Astrocyte (in vitro differentiated cells and primary cell): ENCODE measurements around the gene ZNHIT3. TPM values are rescaled to one million over a fixed set of nuclear protein-coding genes. Genes with fewer than 3 reads are reported as not detected.

Experiments used
- DNase-seq: peaks from one replicate; pipeline ENCODE4 v3.0.0-alpha.2; 2010; ENCODE audit warnings: low read depth
- FAIRE-seq: peaks from 2 replicates; lab custom pipeline; 2011; peaks lifted over from hg19 to GRCh38; lab: Jason Lieb, UNC
- H2AFZ ChIP-seq: 2 replicates; pipeline ENCODE4 v1.6.0; 2012; ENCODE audit warnings: low read depth, low read length, inconsistent platforms
- H3K27ac ChIP-seq: 2 replicates; pipeline ENCODE4 v1.5.1; 2011; ENCODE audit warnings: low read depth, low read length, inconsistent platforms
- H3K27me3 ChIP-seq: 2 replicates; pipeline ENCODE4 v1.6.0; 2011; ENCODE audit warnings: low read length, inconsistent platforms; ENCODE audit not compliant: insufficient read depth
- H3K36me3 ChIP-seq: 2 replicates; pipeline ENCODE4 v1.5.1; 2011; ENCODE audit warnings: low read length, inconsistent platforms; ENCODE audit not compliant: insufficient read depth
- H3K4me1 ChIP-seq: 2 replicates; pipeline ENCODE4 v1.5.1; 2011; ENCODE audit warnings: low read length, inconsistent platforms; ENCODE audit not compliant: insufficient read depth
- H3K4me2 ChIP-seq: 2 replicates; pipeline ENCODE4 v1.6.0; 2012; ENCODE audit warnings: low read length, inconsistent platforms
- H3K4me3 ChIP-seq: 2 replicates; pipeline ENCODE4 v1.5.1; 2011; ENCODE audit warnings: low read depth, mild to moderate bottlenecking, low read length, inconsistent platforms; ENCODE audit not compliant: insufficient read depth
- H3K79me2 ChIP-seq: 2 replicates; pipeline ENCODE4 v1.6.0; 2012; ENCODE audit warnings: mild to moderate bottlenecking, low read length, inconsistent platforms; ENCODE audit not compliant: insufficient read depth
- H3K9ac ChIP-seq: 2 replicates; pipeline ENCODE4 v1.6.0; 2012; ENCODE audit warnings: mild to moderate bottlenecking, low read length, inconsistent platforms
- H3K9me3 ChIP-seq: 2 replicates; pipeline ENCODE4 v1.5.1; 2012; ENCODE audit warnings: low read depth, mild to moderate bottlenecking, low read length, inconsistent platforms; ENCODE audit not compliant: insufficient read depth
- H4K20me1 ChIP-seq: 2 replicates; pipeline ENCODE4 v1.6.0; 2012; ENCODE audit warnings: low read length, inconsistent platforms; ENCODE audit not compliant: insufficient read depth
- H3K27ac Mint-ChIP-seq: one replicate; pipeline ENCODE4 v1.8.0; 2021; ENCODE audit warnings: mild to moderate bottlenecking, mixed read lengths; ENCODE audit not compliant: unreplicated experiment
- H3K27me3 Mint-ChIP-seq: one replicate; pipeline ENCODE4 v1.8.0; 2021; ENCODE audit warnings: low read depth, mixed read lengths; ENCODE audit not compliant: unreplicated experiment
- H3K36me3 Mint-ChIP-seq: one replicate; pipeline ENCODE4 v1.8.0; 2021; ENCODE audit warnings: low read depth, mixed read lengths; ENCODE audit not compliant: unreplicated experiment
- H3K4me1 Mint-ChIP-seq: one replicate; pipeline ENCODE4 v1.8.0; 2021; ENCODE audit warnings: low read depth, mixed read lengths; ENCODE audit not compliant: unreplicated experiment
- H3K4me3 Mint-ChIP-seq: one replicate; pipeline ENCODE4 v1.8.0; 2021; ENCODE audit warnings: mild to moderate bottlenecking, moderate library complexity, mixed read lengths; ENCODE audit not compliant: unreplicated experiment
- H3K9me3 Mint-ChIP-seq: one replicate; pipeline ENCODE4 v1.8.0; 2021; ENCODE audit warnings: mild to moderate bottlenecking, mixed read lengths; ENCODE audit not compliant: unreplicated experiment
- EZH2 ChIP-seq: IDR thresholded peaks from 2 replicates; pipeline ENCODE4 v1.6.1; 2012; ENCODE audit warnings: mild to moderate bottlenecking, low read length, inconsistent platforms; ENCODE audit not compliant: insufficient read depth
- total RNA-seq: library from RNA; stranded (reverse); gene quantifications from 2 replicates; pipeline ENCODE4 v1.2.1, GENCODE V29; 2021
- TF ChIP-seq, protein P1 (sequence below): IDR thresholded peaks from 2 replicates; pipeline ENCODE4 v1.5.1; 2011; ENCODE audit warnings: low read depth, mild to moderate bottlenecking, inconsistent platforms, low read length, moderate library complexity; ENCODE audit not compliant: insufficient read depth

ZNHIT3 gene
- total RNA-seq, 1 donor from 2014 or later, result 29.4 TPM

DNA sequence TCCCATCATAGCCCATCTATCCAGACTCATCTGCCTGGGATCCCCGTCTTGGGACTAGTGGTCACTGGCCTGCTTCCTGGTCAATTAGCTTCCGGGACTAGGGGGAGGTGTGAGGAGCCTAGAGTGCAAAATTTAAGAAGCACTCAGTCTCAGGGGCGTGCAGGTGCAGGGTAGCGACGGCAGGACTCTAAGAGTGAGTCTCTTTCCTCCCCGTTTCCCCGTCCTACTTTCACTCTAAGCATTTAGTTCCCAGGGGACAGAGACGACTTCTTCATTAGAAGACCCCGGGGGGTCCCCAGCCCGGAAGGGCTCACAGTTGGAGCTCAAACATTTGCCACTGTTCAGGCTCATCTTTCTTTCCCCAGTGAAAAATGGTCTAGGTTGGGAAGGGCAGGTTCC, 677 bp upstream of the ZNHIT3 start:
- H3K79me2 ChIP-seq, result peaks cover 38% of the 10 kb centered on the region
- H3K4me3 ChIP-seq, result peak overlapping the region; percentile 66
- H3K9me3 ChIP-seq, result no peaks in the 10 kb centered on the region
- peak overlapping the region; percentile 47 for H3K27ac Mint-ChIP-seq
- H3K4me3 Mint-ChIP-seq, result peak overlapping the region; percentile 98
- no peaks in the 10 kb centered on the region for H3K36me3 ChIP-seq
- peak overlapping the region; percentile 81 for H3K9ac ChIP-seq
- peak overlapping the region; percentile 91 for H2AFZ ChIP-seq
- H3K4me1 Mint-ChIP-seq, result peaks cover 1% of the 10 kb centered on the region
- no peak overlapping the region for H3K27ac ChIP-seq
- no peak for FAIRE-seq
- H3K36me3 Mint-ChIP-seq, result peaks cover 2% of the 10 kb centered on the region
- peaks cover 16% of the 10 kb centered on the region for H4K20me1 ChIP-seq
- peak overlapping the region; percentile 94 for H3K4me2 ChIP-seq
- peaks cover 10% of the 10 kb centered on the region for H3K27me3 ChIP-seq
- peaks cover 21% of the 10 kb centered on the region for H3K4me1 ChIP-seq
- no peak for DNase-seq
- no peak for TF ChIP-seq EZH2
- TF ChIP-seq, protein P1, sequence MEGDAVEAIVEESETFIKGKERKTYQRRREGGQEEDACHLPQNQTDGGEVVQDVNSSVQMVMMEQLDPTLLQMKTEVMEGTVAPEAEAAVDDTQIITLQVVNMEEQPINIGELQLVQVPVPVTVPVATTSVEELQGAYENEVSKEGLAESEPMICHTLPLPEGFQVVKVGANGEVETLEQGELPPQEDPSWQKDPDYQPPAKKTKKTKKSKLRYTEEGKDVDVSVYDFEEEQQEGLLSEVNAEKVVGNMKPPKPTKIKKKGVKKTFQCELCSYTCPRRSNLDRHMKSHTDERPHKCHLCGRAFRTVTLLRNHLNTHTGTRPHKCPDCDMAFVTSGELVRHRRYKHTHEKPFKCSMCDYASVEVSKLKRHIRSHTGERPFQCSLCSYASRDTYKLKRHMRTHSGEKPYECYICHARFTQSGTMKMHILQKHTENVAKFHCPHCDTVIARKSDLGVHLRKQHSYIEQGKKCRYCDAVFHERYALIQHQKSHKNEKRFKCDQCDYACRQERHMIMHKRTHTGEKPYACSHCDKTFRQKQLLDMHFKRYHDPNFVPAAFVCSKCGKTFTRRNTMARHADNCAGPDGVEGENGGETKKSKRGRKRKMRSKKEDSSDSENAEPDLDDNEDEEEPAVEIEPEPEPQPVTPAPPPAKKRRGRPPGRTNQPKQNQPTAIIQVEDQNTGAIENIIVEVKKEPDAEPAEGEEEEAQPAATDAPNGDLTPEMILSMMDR, result no peak
- H3K9me3 Mint-ChIP-seq, result no peaks in the 10 kb centered on the region
- H3K27me3 Mint-ChIP-seq, result peaks cover 20% of the 10 kb centered on the region

- DNase-seq, result peak; percentile 11
- peaks cover 40% of the 10 kb centered on the region for H3K36me3 ChIP-seq
- Mint-ChIP-seq H3K27ac (peak overlapping the region; percentile 23), H3K4me1 (peaks cover 15% of the 10 kb centered on the region), H3K27me3 (no peaks in the 10 kb centered on the region), H3K4me3 (no peak overlapping the region), H3K9me3 (no peaks in the 10 kb centered on the region), H3K36me3 (peaks cover 12% of the 10 kb centered on the region)
- no peak overlapping the region for H3K27ac ChIP-seq
- FAIRE-seq, result no peak
- H2AFZ ChIP-seq, result no peak overlapping the region
- no peak for TF ChIP-seq EZH2
- TF ChIP-seq, protein P1, result no peak
- H3K4me1 ChIP-seq, result no peaks in the 10 kb centered on the region
- no peak overlapping the region for H3K4me3 ChIP-seq
- no peak overlapping the region for H3K9ac ChIP-seq
- peaks cover 37% of the 10 kb centered on the region for H4K20me1 ChIP-seq
- peaks cover 30% of the 10 kb centered on the region for H3K79me2 ChIP-seq
- no peaks in the 10 kb centered on the region for H3K27me3 ChIP-seq
- H3K9me3 ChIP-seq, result no peaks in the 10 kb centered on the region
- H3K4me2 ChIP-seq, result no peak overlapping the region
Observed at GRCh38 chr17:36493956-36494355, 7.5 kb downstream of the ZNHIT3 start.

DNA sequence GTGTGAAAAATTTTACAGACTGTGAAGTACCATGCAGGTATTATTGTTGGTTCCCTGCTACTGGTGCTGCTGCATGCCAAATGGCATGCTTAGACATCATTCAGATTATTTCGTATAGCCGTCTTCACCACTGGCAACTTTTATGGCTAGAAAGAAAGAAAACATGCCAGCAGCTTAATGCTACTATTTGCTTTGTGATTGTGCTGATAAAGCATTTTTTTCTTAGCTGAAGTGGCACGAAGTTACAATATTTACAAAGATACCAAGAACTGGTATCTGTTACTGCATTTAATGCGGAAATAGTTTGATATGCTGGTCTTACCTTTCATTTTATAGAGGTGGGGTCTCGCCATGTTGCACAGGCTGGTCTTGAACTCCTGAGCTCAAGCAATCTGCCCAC, 8.2 kb downstream of the ZNHIT3 start:
- no peaks in the 10 kb centered on the region for H3K27me3 ChIP-seq
- H3K4me1 ChIP-seq, result no peaks in the 10 kb centered on the region
- Mint-ChIP-seq H3K27me3 (no peaks in the 10 kb centered on the region), H3K4me1 (peaks cover 15% of the 10 kb centered on the region), H3K9me3 (no peaks in the 10 kb centered on the region), H3K4me3 (no peak overlapping the region), H3K27ac (no peak overlapping the region), H3K36me3 (peaks cover 12% of the 10 kb centered on the region)
- no peak overlapping the region for H2AFZ ChIP-seq
- DNase-seq (no peak), FAIRE-seq (no peak)
- no peak overlapping the region for H3K4me3 ChIP-seq
- peaks cover 40% of the 10 kb centered on the region for H3K36me3 ChIP-seq
- no peak overlapping the region for H3K27ac ChIP-seq
- TF ChIP-seq EZH2, result no peak
- TF ChIP-seq, protein P1, result no peak
- H4K20me1 ChIP-seq, result peaks cover 30% of the 10 kb centered on the region
- no peaks in the 10 kb centered on the region for H3K9me3 ChIP-seq
- H3K4me2 ChIP-seq, result no peak overlapping the region
- peaks cover 24% of the 10 kb centered on the region for H3K79me2 ChIP-seq
- no peak overlapping the region for H3K9ac ChIP-seq
